ENCODE results near the gene ZNF304. TPM values are rescaled to one million over a fixed set of nuclear protein-coding genes. Genes with fewer than 3 reads are reported as not detected.

The ZNF304 gene
- total and polyA plus RNA-seq, 2 of the 13 experiments (the other 11 are each of a cell fraction or from before 2014, with no cell fraction given): 3.4 to 8.0 TPM

GRCh38 chr19:57406516-57407123 is 55.5 kb downstream of the ZNF304 start (continued):
- TF ChIP-seq TCF12 (IDR thresholded peaks at IDR 0.05) (no peak), TCF12 (CRISPR knock-in tag; IDR thresholded peaks at IDR 0.05) (no peak), ZNF484 (CRISPR knock-in tag; IDR thresholded peaks at IDR 0.05; ENCODE audit: borderline replicate concordance, low read depth) (no peak)

Other genes starting within 250 kb of the ZNF304 start
- gene USP29, start 231.3 kb upstream of the ZNF304 start, total RNA-seq (2016; rRNA removed; fragmentation: Illumina TruSeq; extraction: Trizol): not detected in 2 replicates
- not detected in 2 replicates for gene USP29, start 231.3 kb upstream of the ZNF304 start, polyA plus RNA-seq (2011; rRNA removed)
- not detected in 2 replicates for gene ZIM3, start 206.1 kb upstream of the ZNF304 start, total RNA-seq (2016; rRNA removed; fragmentation: Illumina TruSeq; extraction: Trizol)
- gene ZIM3, start 206.1 kb upstream of the ZNF304 start, polyA plus RNA-seq (2011; rRNA removed): not detected in 2 replicates
- gene DUXA, start 183.8 kb upstream of the ZNF304 start, total RNA-seq (2016; rRNA removed; fragmentation: Illumina TruSeq; extraction: Trizol): not detected in 2 replicates
- not detected in 2 replicates for gene DUXA, start 183.8 kb upstream of the ZNF304 start, polyA plus RNA-seq (2011; rRNA removed)
- 17.6 and 24.7 TPM in 2 replicates for gene ZNF264, start 159.8 kb upstream of the ZNF304 start, total RNA-seq (2016; rRNA removed; fragmentation: Illumina TruSeq; extraction: Trizol)
- 3.5 and 4.0 TPM in 2 replicates for gene ZNF264, start 159.8 kb upstream of the ZNF304 start, polyA plus RNA-seq (2011; rRNA removed)
- 0.46 TPM in 1 of 2 replicates, not detected in the other for gene AURKC, start 120.2 kb upstream of the ZNF304 start, total RNA-seq (2016; rRNA removed; fragmentation: Illumina TruSeq; extraction: Trizol)
- 0.65 and 0.86 TPM in 2 replicates for gene AURKC, start 120.2 kb upstream of the ZNF304 start, polyA plus RNA-seq (2011; rRNA removed)
- 12.8 and 21.8 TPM in 2 replicates for gene ZNF805, start 110.6 kb upstream of the ZNF304 start, total RNA-seq (2016; rRNA removed; fragmentation: Illumina TruSeq; extraction: Trizol)
- gene ZNF805, start 110.6 kb upstream of the ZNF304 start, polyA plus RNA-seq (2011; rRNA removed): 5.1 and 5.5 TPM in 2 replicates
- 44.8 and 76.3 TPM in 2 replicates for gene ZNF460, start 70.8 kb upstream of the ZNF304 start, total RNA-seq (2016; rRNA removed; fragmentation: Illumina TruSeq; extraction: Trizol)
- 14.5 and 15.3 TPM in 2 replicates for gene ZNF460, start 70.8 kb upstream of the ZNF304 start, polyA plus RNA-seq (2011; rRNA removed)
- gene ZNF543, start 30.8 kb upstream of the ZNF304 start, total RNA-seq (2016; rRNA removed; fragmentation: Illumina TruSeq; extraction: Trizol): 8.9 and 10.4 TPM in 2 replicates
- 2.1 and 2.5 TPM in 2 replicates for gene ZNF543, start 30.8 kb upstream of the ZNF304 start, polyA plus RNA-seq (2011; rRNA removed)
- gene TRAPPC2B, start 12.3 kb downstream of the ZNF304 start, total RNA-seq (2016; rRNA removed; fragmentation: Illumina TruSeq; extraction: Trizol): 13.3 and 20.5 TPM in 2 replicates
- 16.8 and 17.7 TPM in 2 replicates for gene TRAPPC2B, start 12.3 kb downstream of the ZNF304 start, polyA plus RNA-seq (2011; rRNA removed)
- gene ZNF547, start 12.3 kb downstream of the ZNF304 start, total RNA-seq (2016; rRNA removed; fragmentation: Illumina TruSeq; extraction: Trizol): 2.1 and 2.6 TPM in 2 replicates
- 2.0 and 2.2 TPM in 2 replicates for gene ZNF547, start 12.3 kb downstream of the ZNF304 start, polyA plus RNA-seq (2011; rRNA removed)
- 24.9 and 29.4 TPM in 2 replicates for gene ZNF548, start 38.6 kb downstream of the ZNF304 start, total RNA-seq (2016; rRNA removed; fragmentation: Illumina TruSeq; extraction: Trizol)
- gene ZNF548, start 38.6 kb downstream of the ZNF304 start, polyA plus RNA-seq (2011; rRNA removed): 19.5 and 19.6 TPM in 2 replicates
- gene ZNF17, start 59.9 kb downstream of the ZNF304 start, total RNA-seq (2016; rRNA removed; fragmentation: Illumina TruSeq; extraction: Trizol): 10.1 and 14.0 TPM in 2 replicates
- 3.0 and 3.7 TPM in 2 replicates for gene ZNF17, start 59.9 kb downstream of the ZNF304 start, polyA plus RNA-seq (2011; rRNA removed)
- gene ZNF749, start 84.1 kb downstream of the ZNF304 start, total RNA-seq (2016; rRNA removed; fragmentation: Illumina TruSeq; extraction: Trizol): 19.1 and 21.0 TPM in 2 replicates
- 18.9 and 22.7 TPM in 2 replicates for gene ZNF749, start 84.1 kb downstream of the ZNF304 start, polyA plus RNA-seq (2011; rRNA removed)
- gene VN1R1, start 105.9 kb downstream of the ZNF304 start, total RNA-seq (2016; rRNA removed; fragmentation: Illumina TruSeq; extraction: Trizol): 0.62 and 0.80 TPM in 2 replicates
- gene VN1R1, start 105.9 kb downstream of the ZNF304 start, polyA plus RNA-seq (2011; rRNA removed): 0.87 and 1.0 TPM in 2 replicates
- 17.2 and 23.6 TPM in 2 replicates for gene ZNF772, start 126.3 kb downstream of the ZNF304 start, total RNA-seq (2016; rRNA removed; fragmentation: Illumina TruSeq; extraction: Trizol)
- 3.1 and 4.0 TPM in 2 replicates for gene ZNF772, start 126.3 kb downstream of the ZNF304 start, polyA plus RNA-seq (2011; rRNA removed)
- 8.8 and 9.0 TPM in 2 replicates for gene ZNF419, start 136.5 kb downstream of the ZNF304 start, total RNA-seq (2016; rRNA removed; fragmentation: Illumina TruSeq; extraction: Trizol)
- 8.5 and 11.1 TPM in 2 replicates for gene ZNF419, start 136.5 kb downstream of the ZNF304 start, polyA plus RNA-seq (2011; rRNA removed)
- gene ZNF773, start 148.7 kb downstream of the ZNF304 start, total RNA-seq (2016; rRNA removed; fragmentation: Illumina TruSeq; extraction: Trizol): 6.7 and 6.9 TPM in 2 replicates
- 5.7 and 7.3 TPM in 2 replicates for gene ZNF773, start 148.7 kb downstream of the ZNF304 start, polyA plus RNA-seq (2011; rRNA removed)
- 6.4 and 8.8 TPM in 2 replicates for gene ZNF549, start 176.1 kb downstream of the ZNF304 start, total RNA-seq (2016; rRNA removed; fragmentation: Illumina TruSeq; extraction: Trizol)
- gene ZNF549, start 176.1 kb downstream of the ZNF304 start, polyA plus RNA-seq (2011; rRNA removed): 2.8 and 2.9 TPM in 2 replicates
- gene ZNF550, start 208.6 kb downstream of the ZNF304 start, total RNA-seq (2016; rRNA removed; fragmentation: Illumina TruSeq; extraction: Trizol): 8.0 and 8.6 TPM in 2 replicates
- gene ZNF550, start 208.6 kb downstream of the ZNF304 start, polyA plus RNA-seq (2011; rRNA removed): 9.1 and 12.1 TPM in 2 replicates
- gene ZNF416, start 227.6 kb downstream of the ZNF304 start, total RNA-seq (2016; rRNA removed; fragmentation: Illumina TruSeq; extraction: Trizol): 5.3 and 6.6 TPM in 2 replicates
- 1.5 and 2.1 TPM in 2 replicates for gene ZNF416, start 227.6 kb downstream of the ZNF304 start, polyA plus RNA-seq (2011; rRNA removed)
- gene ZIK1, start 232.9 kb downstream of the ZNF304 start, total RNA-seq (2016; rRNA removed; fragmentation: Illumina TruSeq; extraction: Trizol): 7.2 and 9.8 TPM in 2 replicates
- gene ZIK1, start 232.9 kb downstream of the ZNF304 start, polyA plus RNA-seq (2011; rRNA removed): 1.9 and 2.1 TPM in 2 replicates
- 7.5 and 7.8 TPM in 2 replicates for gene ZNF530, start 248.6 kb downstream of the ZNF304 start, total RNA-seq (2016; rRNA removed; fragmentation: Illumina TruSeq; extraction: Trizol)
- gene ZNF530, start 248.6 kb downstream of the ZNF304 start, polyA plus RNA-seq (2011; rRNA removed): 1.1 and 1.6 TPM in 2 replicates

All from HepG2 (cell line).